GM13976 (cell line): ENCODE data around the gene PLB1.

ENCODE experiments used
- DNase-seq: peaks from one replicate; pipeline ENCODE4 v3.0.0; 2012; ENCODE audit warnings: low spot score
- in situ Hi-C: fragments of 300-500 bp; cut with MboI; formaldehyde crosslinking; loops from one replicate; pipeline ENCODE4 v1.12.0; 2022; ENCODE audit warnings: low sequenced_read_pairs, mixed read lengths, inconsistent platforms; ENCODE audit not compliant: unreplicated experiment
- TF ChIP-seq, protein P1 (sequence below): IDR thresholded peaks from 2 replicates; pipeline ENCODE4 v1.5.1; 2012; ENCODE audit warnings: borderline replicate concordance, mild to moderate bottlenecking; ENCODE audit not compliant: insufficient read depth; ENCODE audit errors: extremely low read depth, missing control alignments, control extremely low read depth

Gene PLB1

GRCh38 chr2:28598484-28598883 is 102.6 kb downstream of the PLB1 start:
- no peak for DNase-seq
- in situ Hi-C loops = loop anchor here (10.0 kb wide), 1 partner anchor 156 kb away; the partner anchor contains the start of gene PPP1CB
- TF ChIP-seq, protein P1, sequence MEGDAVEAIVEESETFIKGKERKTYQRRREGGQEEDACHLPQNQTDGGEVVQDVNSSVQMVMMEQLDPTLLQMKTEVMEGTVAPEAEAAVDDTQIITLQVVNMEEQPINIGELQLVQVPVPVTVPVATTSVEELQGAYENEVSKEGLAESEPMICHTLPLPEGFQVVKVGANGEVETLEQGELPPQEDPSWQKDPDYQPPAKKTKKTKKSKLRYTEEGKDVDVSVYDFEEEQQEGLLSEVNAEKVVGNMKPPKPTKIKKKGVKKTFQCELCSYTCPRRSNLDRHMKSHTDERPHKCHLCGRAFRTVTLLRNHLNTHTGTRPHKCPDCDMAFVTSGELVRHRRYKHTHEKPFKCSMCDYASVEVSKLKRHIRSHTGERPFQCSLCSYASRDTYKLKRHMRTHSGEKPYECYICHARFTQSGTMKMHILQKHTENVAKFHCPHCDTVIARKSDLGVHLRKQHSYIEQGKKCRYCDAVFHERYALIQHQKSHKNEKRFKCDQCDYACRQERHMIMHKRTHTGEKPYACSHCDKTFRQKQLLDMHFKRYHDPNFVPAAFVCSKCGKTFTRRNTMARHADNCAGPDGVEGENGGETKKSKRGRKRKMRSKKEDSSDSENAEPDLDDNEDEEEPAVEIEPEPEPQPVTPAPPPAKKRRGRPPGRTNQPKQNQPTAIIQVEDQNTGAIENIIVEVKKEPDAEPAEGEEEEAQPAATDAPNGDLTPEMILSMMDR = no peak

DNA sequence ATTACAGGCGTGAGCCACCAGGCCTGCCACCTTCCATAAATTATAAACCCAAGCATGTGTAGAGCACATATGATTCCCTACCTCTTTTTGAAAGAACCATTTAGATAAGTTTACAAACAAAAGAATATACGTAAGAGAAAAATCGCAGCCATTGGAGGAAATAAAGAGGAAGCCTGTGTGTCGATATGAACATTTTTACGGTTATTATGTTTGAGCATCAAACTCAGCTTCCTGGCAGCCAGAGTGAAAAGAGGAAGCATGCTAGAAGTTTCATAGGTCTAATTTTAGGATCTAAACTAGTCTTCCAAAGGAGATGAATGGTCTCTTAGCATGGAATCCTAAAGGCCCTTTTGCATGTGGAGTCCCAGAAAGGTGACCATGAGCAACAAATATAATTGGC is 104.3 kb downstream of the PLB1 start:
- TF ChIP-seq, protein P1 = no peak
- no peak for DNase-seq
- in situ Hi-C loops = no loop called here

DNA sequence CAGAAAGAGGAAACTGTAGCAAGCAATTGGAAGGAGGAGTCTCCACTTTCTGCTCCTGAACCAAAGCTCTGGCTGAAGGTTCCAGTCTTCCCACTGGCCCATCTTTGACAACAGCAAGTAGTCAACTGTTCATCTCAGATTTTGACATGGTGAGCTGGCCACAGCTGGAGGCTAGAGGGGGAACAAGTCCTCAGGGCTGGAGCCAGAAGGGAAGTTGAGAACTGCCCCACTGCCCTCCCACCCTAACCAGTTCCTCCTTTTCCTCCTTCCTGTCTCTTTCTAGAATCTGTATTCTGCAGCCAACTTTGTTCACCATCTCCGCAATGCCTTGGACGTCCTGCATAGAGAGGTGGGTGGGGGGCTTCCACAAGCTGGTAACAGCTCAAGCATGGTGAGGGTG is 105.8 kb downstream of the PLB1 start:
- no peak for DNase-seq
- in situ Hi-C loops = no loop called here
- TF ChIP-seq, protein P1 = no peak

GRCh38 chr2:28602136-28602660 is 106.3 kb downstream of the PLB1 start:
- DNase-seq = no peak
- TF ChIP-seq, protein P1 = no peak
- in situ Hi-C loops = no loop called here

DNA sequence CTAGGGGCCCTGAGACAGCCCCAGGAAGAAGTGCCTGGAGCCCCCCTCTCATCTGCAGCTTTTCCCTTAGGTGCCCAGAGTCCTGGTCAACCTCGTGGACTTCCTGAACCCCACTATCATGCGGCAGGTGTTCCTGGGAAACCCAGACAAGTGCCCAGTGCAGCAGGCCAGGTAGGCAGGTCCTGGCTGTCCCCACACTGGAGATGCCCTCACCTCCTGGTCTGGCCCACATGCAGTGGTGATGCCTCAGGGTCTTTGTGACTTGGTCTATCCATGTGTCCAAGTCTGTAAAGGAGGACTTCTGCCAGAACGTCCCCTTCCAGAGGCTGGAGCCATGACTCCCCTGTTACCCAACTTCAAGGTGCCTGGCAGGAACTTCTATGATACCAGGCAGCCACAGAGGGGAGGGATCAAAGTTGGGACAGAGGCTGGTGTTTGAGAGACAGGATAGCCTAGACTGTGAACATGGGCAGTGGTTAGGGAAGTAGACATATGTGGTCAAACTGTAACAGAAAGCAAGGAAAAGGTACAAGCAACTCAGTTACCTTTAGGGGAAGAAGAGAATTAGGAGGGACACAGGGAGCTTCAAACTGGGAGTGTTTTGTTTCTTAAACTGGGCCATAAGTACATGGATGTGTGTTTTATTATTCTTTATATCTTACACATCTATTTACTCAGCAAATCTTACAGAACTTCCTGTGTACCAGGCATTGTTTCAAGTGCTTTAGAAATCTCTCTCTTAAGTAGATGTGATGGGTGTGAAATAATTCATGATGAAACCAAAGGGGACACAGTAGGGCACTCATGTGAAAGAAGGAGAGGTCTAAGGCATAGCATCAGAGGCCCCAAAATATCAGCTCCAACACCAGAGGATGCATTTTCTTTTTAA is 107.1 kb downstream of the PLB1 start:
- in situ Hi-C loops = no loop called here
- TF ChIP-seq, protein P1 = no peak

GRCh38 chr2:28603821-28604220 is 108.0 kb downstream of the PLB1 start:
- TF ChIP-seq, protein P1 = no peak
- DNase-seq = no peak
- in situ Hi-C loops = no loop called here

More for the DNA sequence above, 107.1 kb downstream of the PLB1 start:
- no peak for DNase-seq
